ENCODE results near the gene UNC45B. TPM values are rescaled to one million over a fixed set of nuclear protein-coding genes. Genes with fewer than 3 reads are reported as not detected.
"Not testable (repeated sequence)": the region's sequence is repeated elsewhere in the genome, so short reads cannot be mapped to it uniquely, and the experiment has no call there.

UNC45B gene
- total RNA-seq, 2 donors from 2014 or later = 0.96 TPM; not detected in 1

DNA sequence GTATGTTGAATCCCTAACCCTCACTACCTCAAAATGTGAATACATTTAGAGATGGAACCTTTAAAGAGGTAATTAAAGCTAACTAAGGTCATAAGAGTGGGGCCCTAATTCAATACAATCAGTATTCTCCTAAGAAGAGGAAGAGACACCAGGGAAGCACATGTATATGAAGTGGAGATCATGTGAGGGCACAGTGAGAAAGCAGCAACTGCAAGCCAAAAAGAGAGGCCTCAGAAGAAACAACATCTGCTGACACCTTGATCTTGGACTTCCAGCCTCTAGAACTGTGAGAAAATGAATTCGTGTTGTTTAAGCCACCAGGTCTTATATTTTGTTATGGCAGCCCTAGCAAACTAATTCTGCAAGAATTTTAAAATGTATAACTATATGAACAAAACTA is 82.0 kb downstream of the UNC45B start:
- H3K9me3 ChIP-seq = no peaks in the 10 kb centered on the region
- no peak overlapping the region for H3K4me3 ChIP-seq
- H3K27me3 ChIP-seq (replicated peaks; ENCODE audit: insufficient read depth) = no peaks in the 10 kb centered on the region
- WGBS = 62% methylated on average over 1 of the region's 1 CpG
- no peaks in the 10 kb centered on the region for H3K4me1 ChIP-seq (replicated peaks)
- intact Hi-C loops (cut with DNase I) = no loop called here
- TF ChIP-seq, protein P1, sequence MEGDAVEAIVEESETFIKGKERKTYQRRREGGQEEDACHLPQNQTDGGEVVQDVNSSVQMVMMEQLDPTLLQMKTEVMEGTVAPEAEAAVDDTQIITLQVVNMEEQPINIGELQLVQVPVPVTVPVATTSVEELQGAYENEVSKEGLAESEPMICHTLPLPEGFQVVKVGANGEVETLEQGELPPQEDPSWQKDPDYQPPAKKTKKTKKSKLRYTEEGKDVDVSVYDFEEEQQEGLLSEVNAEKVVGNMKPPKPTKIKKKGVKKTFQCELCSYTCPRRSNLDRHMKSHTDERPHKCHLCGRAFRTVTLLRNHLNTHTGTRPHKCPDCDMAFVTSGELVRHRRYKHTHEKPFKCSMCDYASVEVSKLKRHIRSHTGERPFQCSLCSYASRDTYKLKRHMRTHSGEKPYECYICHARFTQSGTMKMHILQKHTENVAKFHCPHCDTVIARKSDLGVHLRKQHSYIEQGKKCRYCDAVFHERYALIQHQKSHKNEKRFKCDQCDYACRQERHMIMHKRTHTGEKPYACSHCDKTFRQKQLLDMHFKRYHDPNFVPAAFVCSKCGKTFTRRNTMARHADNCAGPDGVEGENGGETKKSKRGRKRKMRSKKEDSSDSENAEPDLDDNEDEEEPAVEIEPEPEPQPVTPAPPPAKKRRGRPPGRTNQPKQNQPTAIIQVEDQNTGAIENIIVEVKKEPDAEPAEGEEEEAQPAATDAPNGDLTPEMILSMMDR (IDR thresholded peaks at IDR 0.05) = no peak
- no peak for TF ChIP-seq POLR2AphosphoS5 (IDR thresholded peaks at IDR 0.05)
- no peak for TF ChIP-seq POLR2A (IDR thresholded peaks at IDR 0.05)
- H3K36me3 ChIP-seq = no peaks in the 10 kb centered on the region
- H3K27ac ChIP-seq = no peak overlapping the region
- no peak for DNase-seq (ENCODE audit: low spot score)

- H3K36me3 ChIP-seq; H3K9me3 ChIP-seq; H3K4me3 ChIP-seq; H3K27ac ChIP-seq; DNase-seq (ENCODE audit: low spot score); intact Hi-C loops (cut with DNase I); H3K27me3 ChIP-seq (replicated peaks; ENCODE audit: insufficient read depth); H3K4me1 ChIP-seq (replicated peaks): not testable (repeated sequence)
- WGBS = 82% methylated on average over 4 of the region's 4 CpGs
These were observed 86.7 kb downstream of the UNC45B start for GRCh38 chr17:35234315-35234714.

DNA sequence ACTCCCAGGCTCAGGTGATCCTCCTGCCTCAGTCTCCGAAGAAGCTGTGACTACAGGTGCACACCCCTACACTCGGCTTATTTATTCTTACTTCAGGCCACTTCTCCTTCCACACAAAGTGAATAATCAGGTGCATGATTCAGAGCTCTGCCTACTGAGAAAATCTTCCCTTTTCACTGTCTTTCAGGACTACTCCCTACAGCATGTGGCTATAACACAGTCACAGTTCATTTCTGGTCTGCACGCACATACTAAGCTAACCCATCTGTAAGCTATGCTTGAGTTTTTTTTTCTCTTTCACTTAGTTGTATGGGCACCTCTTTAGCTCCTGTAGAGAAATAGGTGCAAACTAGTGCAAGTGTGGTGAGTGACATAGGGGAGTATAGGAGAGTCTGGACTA is 87.7 kb downstream of the UNC45B start:
- Histone ChIP-seq H3K27me3 (replicated peaks; ENCODE audit: insufficient read depth) (no peaks in the 10 kb centered on the region), H3K4me1 (replicated peaks) (no peaks in the 10 kb centered on the region), H3K36me3 (no peaks in the 10 kb centered on the region), H3K4me3 (no peak overlapping the region), H3K27ac (no peak overlapping the region), H3K9me3 (no peaks in the 10 kb centered on the region)
- WGBS = 94% methylated on average over 3 of the region's 3 CpGs
- TF ChIP-seq POLR2A (IDR thresholded peaks at IDR 0.05) (no peak), POLR2AphosphoS5 (IDR thresholded peaks at IDR 0.05) (no peak)
- TF ChIP-seq, protein P1 (IDR thresholded peaks at IDR 0.05) = no peak
- no peak for DNase-seq (ENCODE audit: low spot score)
- intact Hi-C loops (cut with DNase I) = no loop called here

GRCh38 chr17:35235917-35236316 is 88.3 kb downstream of the UNC45B start:
- DNase-seq (ENCODE audit: low spot score) = no peak
- H3K9me3 ChIP-seq = no peaks in the 10 kb centered on the region
- H3K27ac ChIP-seq = no peak overlapping the region
- no peaks in the 10 kb centered on the region for H3K27me3 ChIP-seq (replicated peaks; ENCODE audit: insufficient read depth)
- no peaks in the 10 kb centered on the region for H3K4me1 ChIP-seq (replicated peaks)
- no peaks in the 10 kb centered on the region for H3K36me3 ChIP-seq
- intact Hi-C loops (cut with DNase I) = no loop called here
- 95% methylated on average over 2 of the region's 2 CpGs for WGBS
- no peak for TF ChIP-seq POLR2A (IDR thresholded peaks at IDR 0.05)
- TF ChIP-seq POLR2AphosphoS5 (IDR thresholded peaks at IDR 0.05) = no peak
- TF ChIP-seq, protein P1 (IDR thresholded peaks at IDR 0.05) = no peak
- H3K4me3 ChIP-seq = no peak overlapping the region

DNA sequence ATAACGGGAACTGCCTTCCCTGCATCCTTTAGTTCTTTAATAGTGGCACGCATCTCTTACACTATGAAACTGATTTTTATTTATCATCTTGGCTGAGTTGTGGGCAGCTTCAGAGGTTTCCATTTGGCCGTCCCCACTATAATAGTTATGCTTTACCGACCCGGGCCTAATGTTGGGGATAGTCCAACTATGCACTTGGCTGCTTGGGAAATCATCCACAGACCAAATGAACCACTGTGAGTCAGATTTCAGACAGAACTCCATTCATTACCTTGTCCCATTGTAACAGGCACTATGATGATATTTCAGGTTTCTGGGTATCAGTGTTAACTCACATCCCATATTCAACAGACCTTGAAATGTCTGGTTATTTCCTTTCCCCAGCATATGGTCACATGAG is 89.2 kb downstream of the UNC45B start:
- H3K9me3 ChIP-seq = no peaks in the 10 kb centered on the region
- intact Hi-C loops (cut with DNase I) = no loop called here
- H3K36me3 ChIP-seq = no peaks in the 10 kb centered on the region
- H3K27ac ChIP-seq = no peak overlapping the region
- TF ChIP-seq, protein P1 (IDR thresholded peaks at IDR 0.05) = no peak
- TF ChIP-seq POLR2A (IDR thresholded peaks at IDR 0.05) = no peak
- no peak for TF ChIP-seq POLR2AphosphoS5 (IDR thresholded peaks at IDR 0.05)
- no peak overlapping the region for H3K4me3 ChIP-seq
- no peaks in the 10 kb centered on the region for H3K27me3 ChIP-seq (replicated peaks; ENCODE audit: insufficient read depth)
- H3K4me1 ChIP-seq (replicated peaks) = peaks cover 2% of the 10 kb centered on the region
- DNase-seq (ENCODE audit: low spot score) = no peak
- 88% methylated on average over 5 of the region's 5 CpGs for WGBS
